GM15510 (cell line): ENCODE results near the gene VPS29.

ENCODE experiments used
- POLR2A ChIP-seq: IDR thresholded peaks from 3 replicates; pipeline ENCODE4 v1.6.1; 2011; ENCODE audit warnings: borderline replicate concordance; ENCODE audit not compliant: insufficient read length; ENCODE audit errors: extremely low read depth

The VPS29 gene

GRCh38 chr12:110468214-110469048, 33.5 kb downstream of the VPS29 start, which contains the start of the genes FAM216A and GPN3:
TSS of gene FAM216A (plus strand) at chr12:110468845. CDS start at chr12:110468876, 31 bp downstream.
TSS of gene GPN3 (minus strand) at chr12:110468257. CDS start at chr12:110468203, 54 bp downstream.
- TF ChIP-seq POLR2A = peak; percentile 75

GRCh38 chr12:110467847-110468213, 34.1 kb downstream of the VPS29 start:
- no peak for TF ChIP-seq POLR2A

GRCh38 chr12:110466791-110467190, 35.1 kb downstream of the VPS29 start:
- TF ChIP-seq POLR2A = no peak

DNA sequence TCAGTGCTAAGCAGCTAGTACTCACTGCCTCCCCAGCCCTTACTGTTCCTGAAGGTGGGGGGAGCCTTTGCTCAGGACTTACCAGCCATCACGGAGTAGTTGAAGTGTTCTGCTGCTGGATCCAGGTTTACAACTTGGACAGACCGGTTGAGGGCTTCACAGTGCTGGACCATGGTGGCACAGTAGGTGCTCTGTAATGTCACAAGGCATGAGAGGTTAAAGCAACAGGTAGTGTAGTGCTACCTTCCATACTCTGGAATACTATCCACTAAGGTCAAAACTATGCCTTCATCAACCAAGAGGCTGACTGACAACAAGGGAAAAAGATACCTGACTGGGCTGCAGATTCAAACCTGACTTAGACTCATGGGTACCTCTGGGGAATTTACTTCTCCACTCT, 36.9 kb downstream of the VPS29 start:
- no peak for TF ChIP-seq POLR2A

GRCh38 chr12:110458756-110459155, 43.2 kb downstream of the VPS29 start:
- no peak for TF ChIP-seq POLR2A

DNA sequence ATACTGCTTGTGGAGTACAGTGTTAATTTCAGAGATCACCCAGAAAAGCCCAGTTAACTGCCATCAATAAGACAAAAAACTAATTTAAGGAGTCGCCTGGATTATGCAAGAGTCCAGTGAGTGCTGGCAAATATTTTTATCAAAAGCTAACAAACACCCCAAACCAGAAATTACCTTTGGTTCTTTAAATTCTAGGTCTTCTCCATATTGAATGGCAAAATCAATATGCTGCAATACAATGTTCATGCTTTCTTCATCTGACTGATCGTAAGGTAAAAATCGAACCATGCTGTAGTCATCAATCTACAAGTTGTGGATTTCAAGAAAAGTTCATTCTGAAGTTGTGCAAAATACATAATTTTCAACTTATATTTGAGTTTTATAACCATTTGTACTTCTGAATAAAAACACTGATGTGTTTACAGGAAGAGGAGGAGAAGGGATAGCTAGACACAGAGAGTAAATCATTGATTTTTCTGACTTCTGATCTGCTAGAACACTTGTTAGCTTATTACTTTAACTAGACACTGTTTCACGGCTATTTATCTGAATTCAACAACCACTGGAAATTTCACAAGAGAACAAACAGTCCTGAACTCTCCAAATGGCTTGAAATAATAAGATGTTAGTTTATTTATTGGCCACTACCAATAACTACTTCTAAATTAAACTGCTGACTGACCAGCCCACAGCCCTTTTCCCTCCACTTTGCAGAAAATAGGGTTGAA, 48.2 kb downstream of the VPS29 start:
- no peak for TF ChIP-seq POLR2A

DNA sequence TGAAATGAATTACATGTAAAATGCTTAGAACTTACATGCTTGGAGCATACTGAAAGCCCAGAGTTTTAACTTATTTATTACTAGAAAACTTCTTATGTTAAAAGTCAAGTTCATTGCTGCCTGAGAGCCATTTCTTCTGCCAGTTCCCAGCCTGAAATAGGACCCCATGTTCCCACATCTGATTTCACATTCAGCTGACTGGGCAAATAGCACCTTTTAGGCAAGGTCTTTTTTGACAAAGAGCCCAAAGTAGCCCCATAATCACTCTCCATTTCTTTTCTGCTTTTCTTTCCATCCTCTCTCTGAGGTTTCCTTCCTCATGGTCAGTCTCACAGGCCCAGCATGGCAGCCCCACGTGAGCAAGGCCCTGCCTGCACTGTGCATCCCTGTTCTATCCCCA, 50.6 kb downstream of the VPS29 start:
- TF ChIP-seq POLR2A = no peak

DNA sequence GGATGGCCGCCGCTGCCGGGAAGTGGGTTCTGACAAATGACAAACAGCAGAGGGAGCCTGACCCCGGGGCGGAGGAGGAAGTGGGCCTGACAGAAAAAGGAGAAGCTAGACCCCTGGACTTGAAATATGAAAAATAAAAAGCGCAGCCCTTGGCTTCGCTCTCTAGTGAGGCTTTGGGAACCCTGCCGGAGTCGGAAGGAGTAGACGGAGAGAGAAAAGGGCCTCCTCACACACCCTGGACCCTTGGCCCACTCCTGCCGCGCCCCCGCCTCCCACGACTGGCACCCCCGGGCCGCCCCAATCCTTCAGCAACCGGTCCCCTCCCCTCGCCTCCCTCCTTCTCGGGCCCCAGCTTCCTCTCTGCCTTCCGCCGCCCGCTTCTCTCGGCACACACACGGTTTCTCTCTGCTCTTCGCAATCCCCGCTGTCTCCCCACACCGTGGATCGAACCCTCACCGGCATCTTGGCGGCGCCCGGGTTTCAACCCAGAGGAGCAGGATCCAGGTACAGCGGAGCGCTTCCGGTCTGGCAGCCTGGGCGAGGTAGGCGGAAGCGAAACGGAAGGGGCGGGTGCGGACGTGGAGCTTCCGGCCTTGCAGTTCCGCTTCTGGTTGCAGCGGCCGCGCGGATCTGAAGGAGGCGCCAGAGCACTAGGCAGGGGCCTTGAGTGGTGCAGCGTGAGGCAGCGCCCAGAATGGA, 52.0 kb downstream of the VPS29 start, which contains the start of gene ARPC3:
Gene ARPC3, minus strand, starts transcription at position 539 of the 699 bp plus-strand sequence. Its CDS starts 77 bp downstream, at position 462.
- TF ChIP-seq POLR2A = peak; percentile 79

DNA sequence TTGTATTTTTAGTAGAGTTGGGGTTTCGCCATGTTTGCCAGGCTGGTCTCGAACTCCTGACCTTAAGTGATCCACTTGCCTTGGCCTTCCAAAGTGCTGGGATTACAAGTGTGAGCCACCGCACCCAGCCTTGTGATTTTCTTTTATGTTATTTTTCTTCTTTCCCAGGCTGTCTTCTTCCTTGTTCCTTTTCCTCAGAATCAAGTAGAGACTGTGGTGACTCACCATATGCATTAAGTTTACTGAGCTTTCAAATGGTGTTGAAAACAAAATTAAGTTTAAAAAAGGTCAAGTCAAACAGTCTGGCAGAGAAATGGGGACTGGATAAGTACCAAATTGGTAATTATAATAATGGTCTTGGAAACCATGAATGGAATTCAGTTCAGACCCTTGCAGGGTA, 57.5 kb downstream of the VPS29 start:
- TF ChIP-seq POLR2A = no peak
